Loucy (cell line): ENCODE data around the gene AIDA.
A peak's percentile ranks its signal among the peaks of the same experiment; 100 is the strongest.

ENCODE experiments used
- H2AFZ ChIP-seq: fragments of 200-600 bp; sonication (generic); 2 replicates; pipeline ENCODE4 v1.6.0; 2016; ENCODE audit warnings: antibody characterized with exemption, mild to moderate bottlenecking, low read length, moderate library complexity
- H3F3A ChIP-seq: fragments of 200-600 bp; 2 replicates; pipeline ENCODE4 v1.6.0; 2016; ENCODE audit warnings: antibody characterized with exemption, low read depth, mild to moderate bottlenecking
- H3K27me3 ChIP-seq: fragments of 200-600 bp; sonication (generic); 2 replicates; pipeline ENCODE4 v1.6.1; 2014; ENCODE audit warnings: low read length, mild to moderate bottlenecking; ENCODE audit not compliant: insufficient read depth, poor library complexity, severe bottlenecking
- H3K36me3 ChIP-seq: fragments of 200-600 bp; sonication (generic); 2 replicates; pipeline ENCODE4 v1.6.1; 2016; ENCODE audit warnings: low read length; ENCODE audit not compliant: insufficient read depth
- H3K4me1 ChIP-seq: fragments of 200-600 bp; sonication (generic); 2 replicates; pipeline ENCODE4 v1.5.1; 2014; ENCODE audit warnings: low read length, mild to moderate bottlenecking; ENCODE audit not compliant: insufficient read depth, poor library complexity, severe bottlenecking
- H3K4me2 ChIP-seq: fragments of 200-600 bp; sonication (generic); 2 replicates; pipeline ENCODE4 v1.6.0; 2014; ENCODE audit warnings: antibody characterized with exemption, low read length, low read depth, mild to moderate bottlenecking; ENCODE audit not compliant: poor library complexity, severe bottlenecking
- H3K4me3 ChIP-seq: fragments of 200-600 bp; sonication (generic); 2 replicates; pipeline ENCODE4 v1.5.1; 2014; ENCODE audit warnings: low read length, mild to moderate bottlenecking, mixed read lengths; ENCODE audit not compliant: poor library complexity, severe bottlenecking
- H3K79me2 ChIP-seq: fragments of 200-600 bp; sonication (generic); 2 replicates; pipeline ENCODE4 v1.6.1; 2014; ENCODE audit warnings: low read length; ENCODE audit not compliant: insufficient read depth
- H3K9ac ChIP-seq: fragments of 200-600 bp; sonication (generic); 2 replicates; pipeline ENCODE4 v1.6.0; 2014; ENCODE audit warnings: mild to moderate bottlenecking, low read depth, low read length, moderate library complexity; ENCODE audit not compliant: poor library complexity, severe bottlenecking
- H3K9me2 ChIP-seq: fragments of 200-600 bp; sonication (generic); replicated peaks from 2 replicates; pipeline ENCODE4 v1.6.1; 2016; ENCODE audit warnings: low read depth, low read length, mixed read lengths
- H3K9me3 ChIP-seq: fragments of 200-600 bp; sonication (generic); 2 replicates; pipeline ENCODE4 v1.6.1; 2014; ENCODE audit warnings: mild to moderate bottlenecking, antibody characterized with exemption, low read length, low read depth; ENCODE audit not compliant: insufficient read depth
- H4K20me1 ChIP-seq: fragments of 200-600 bp; sonication (generic); 2 replicates; pipeline ENCODE4 v1.6.0; 2014; ENCODE audit warnings: antibody characterized with exemption, low read length, mild to moderate bottlenecking; ENCODE audit not compliant: insufficient read depth, poor library complexity, severe bottlenecking
- EZH2phosphoT487 ChIP-seq: fragments of 200-600 bp; IDR thresholded peaks from 2 replicates; pipeline ENCODE4 v1.6.1; 2018; ENCODE audit warnings: antibody characterized with exemption, mild to moderate bottlenecking, moderate library complexity, borderline replicate concordance
- TF ChIP-seq, protein P1 (sequence below): fragments of 200-600 bp; sonication (generic); conservative IDR thresholded peaks from 2 replicates; pipeline ENCODE4 v1.5.1; 2014; ENCODE audit warnings: mild to moderate bottlenecking, antibody characterized with exemption, low read length

The AIDA gene, protein sequence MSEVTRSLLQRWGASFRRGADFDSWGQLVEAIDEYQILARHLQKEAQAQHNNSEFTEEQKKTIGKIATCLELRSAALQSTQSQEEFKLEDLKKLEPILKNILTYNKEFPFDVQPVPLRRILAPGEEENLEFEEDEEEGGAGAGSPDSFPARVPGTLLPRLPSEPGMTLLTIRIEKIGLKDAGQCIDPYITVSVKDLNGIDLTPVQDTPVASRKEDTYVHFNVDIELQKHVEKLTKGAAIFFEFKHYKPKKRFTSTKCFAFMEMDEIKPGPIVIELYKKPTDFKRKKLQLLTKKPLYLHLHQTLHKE

DNA sequence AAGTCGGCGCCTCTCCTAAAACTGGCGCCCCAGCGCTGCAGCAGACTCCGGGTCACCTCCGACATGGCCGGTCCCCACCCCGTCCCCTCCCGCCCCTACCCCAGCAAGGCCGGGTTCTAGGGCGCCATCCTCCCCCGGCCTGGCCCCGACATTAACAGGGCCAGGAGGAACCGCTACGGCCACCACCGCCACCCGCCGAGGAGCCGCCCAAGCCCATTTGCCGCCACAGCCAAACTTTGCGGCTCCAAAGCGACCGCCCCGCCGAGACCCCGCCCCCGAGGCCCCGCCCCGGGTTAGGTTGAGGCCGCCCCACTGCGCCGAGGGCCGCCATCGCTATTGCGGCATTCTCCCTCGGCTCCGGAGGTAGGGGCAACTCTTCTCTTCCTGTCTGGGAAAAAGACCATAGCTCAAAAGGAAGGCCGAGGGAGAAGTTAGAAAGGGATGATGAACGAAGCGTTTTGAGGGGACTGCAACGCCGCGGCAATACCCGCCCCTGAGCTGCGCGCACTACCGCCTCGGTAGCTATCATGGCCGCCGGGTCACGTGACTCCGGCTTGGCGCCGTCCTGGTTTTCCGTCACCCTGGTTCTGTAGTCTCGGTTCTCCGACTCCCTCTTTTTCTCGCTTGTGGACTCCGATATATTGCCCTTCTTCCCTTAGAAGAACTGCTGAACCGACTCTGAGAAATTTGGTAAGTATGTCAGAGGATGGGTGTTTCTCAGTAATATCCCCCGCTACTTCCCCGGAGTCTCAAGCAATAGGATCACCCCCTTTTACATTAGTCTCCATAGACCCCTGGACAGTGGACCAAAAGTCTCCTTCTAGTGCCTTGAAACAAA is at the start of gene AIDA, which contains the start of gene BROX:
Gene AIDA (minus strand): TSS at position 239 of the 838 bp plus-strand sequence. CDS start 174 bp downstream, at position 65.
Gene BROX (plus strand): TSS at position 312 of the 838 bp plus-strand sequence. CDS start 3,136 bp downstream, outside the sequence.
- TF ChIP-seq, protein P1, sequence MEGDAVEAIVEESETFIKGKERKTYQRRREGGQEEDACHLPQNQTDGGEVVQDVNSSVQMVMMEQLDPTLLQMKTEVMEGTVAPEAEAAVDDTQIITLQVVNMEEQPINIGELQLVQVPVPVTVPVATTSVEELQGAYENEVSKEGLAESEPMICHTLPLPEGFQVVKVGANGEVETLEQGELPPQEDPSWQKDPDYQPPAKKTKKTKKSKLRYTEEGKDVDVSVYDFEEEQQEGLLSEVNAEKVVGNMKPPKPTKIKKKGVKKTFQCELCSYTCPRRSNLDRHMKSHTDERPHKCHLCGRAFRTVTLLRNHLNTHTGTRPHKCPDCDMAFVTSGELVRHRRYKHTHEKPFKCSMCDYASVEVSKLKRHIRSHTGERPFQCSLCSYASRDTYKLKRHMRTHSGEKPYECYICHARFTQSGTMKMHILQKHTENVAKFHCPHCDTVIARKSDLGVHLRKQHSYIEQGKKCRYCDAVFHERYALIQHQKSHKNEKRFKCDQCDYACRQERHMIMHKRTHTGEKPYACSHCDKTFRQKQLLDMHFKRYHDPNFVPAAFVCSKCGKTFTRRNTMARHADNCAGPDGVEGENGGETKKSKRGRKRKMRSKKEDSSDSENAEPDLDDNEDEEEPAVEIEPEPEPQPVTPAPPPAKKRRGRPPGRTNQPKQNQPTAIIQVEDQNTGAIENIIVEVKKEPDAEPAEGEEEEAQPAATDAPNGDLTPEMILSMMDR, result no peak
- TF ChIP-seq EZH2phosphoT487, result no peak
- H3K9me2 ChIP-seq, result no peaks in the 10 kb centered on the region
- peaks cover 59% of the 10 kb centered on the region for H3K79me2 ChIP-seq
- H3K9ac ChIP-seq, result peak within 1 kb of the TSS; percentile 87
- H4K20me1 ChIP-seq, result peaks cover 13% of the 10 kb centered on the region
- peak within 1 kb of the TSS; percentile 81 for H3K4me3 ChIP-seq
- H3F3A ChIP-seq, result no peaks in the 10 kb centered on the region; the same call in 1 of the 2 replicates
- no peaks in the 10 kb centered on the region for H3K9me3 ChIP-seq
- peaks cover 6% of the 10 kb centered on the region; the same call in 1 of the 2 replicates for H3K36me3 ChIP-seq
- no peaks in the 10 kb centered on the region for H3K27me3 ChIP-seq
- peak within 1 kb of the TSS; percentile 95 for H2AFZ ChIP-seq
- H3K4me1 ChIP-seq, result peaks cover 20% of the 10 kb centered on the region
- peak within 1 kb of the TSS; percentile 86 for H3K4me2 ChIP-seq

DNA sequence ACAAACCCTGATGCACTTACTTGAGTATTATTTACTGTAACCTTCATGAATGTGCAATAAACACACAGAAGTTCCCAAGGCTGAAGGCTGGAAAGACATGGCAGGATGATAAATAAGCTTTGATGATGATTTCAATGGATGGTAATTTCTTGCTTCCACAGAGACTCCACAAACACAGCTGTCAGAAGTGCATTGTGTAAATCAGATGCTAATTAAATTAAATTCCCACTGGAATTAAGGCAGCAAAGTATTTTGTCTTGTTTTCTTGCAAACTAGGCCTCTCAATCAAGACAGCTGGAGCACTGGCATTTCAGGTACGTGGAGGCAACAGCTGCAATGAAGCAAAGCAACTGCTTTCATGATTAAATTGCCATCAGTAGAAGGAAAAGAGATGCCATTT is 48.8 kb upstream of the AIDA start:
- no peak overlapping the region for H2AFZ ChIP-seq
- H3K27me3 ChIP-seq, result no peaks in the 10 kb centered on the region
- no peaks in the 10 kb centered on the region for H3K4me1 ChIP-seq
- TF ChIP-seq, protein P1, result no peak
- no peak for TF ChIP-seq EZH2phosphoT487
- H3K9me3 ChIP-seq, result no peaks in the 10 kb centered on the region
- no peak overlapping the region for H3K4me3 ChIP-seq
- no peaks in the 10 kb centered on the region for H3K36me3 ChIP-seq
- no peaks in the 10 kb centered on the region for H3F3A ChIP-seq
- H3K4me2 ChIP-seq, result no peak overlapping the region
- H3K9ac ChIP-seq, result no peak overlapping the region
- H4K20me1 ChIP-seq, result no peaks in the 10 kb centered on the region
- H3K9me2 ChIP-seq, result no peaks in the 10 kb centered on the region
- H3K79me2 ChIP-seq, result no peaks in the 10 kb centered on the region

DNA sequence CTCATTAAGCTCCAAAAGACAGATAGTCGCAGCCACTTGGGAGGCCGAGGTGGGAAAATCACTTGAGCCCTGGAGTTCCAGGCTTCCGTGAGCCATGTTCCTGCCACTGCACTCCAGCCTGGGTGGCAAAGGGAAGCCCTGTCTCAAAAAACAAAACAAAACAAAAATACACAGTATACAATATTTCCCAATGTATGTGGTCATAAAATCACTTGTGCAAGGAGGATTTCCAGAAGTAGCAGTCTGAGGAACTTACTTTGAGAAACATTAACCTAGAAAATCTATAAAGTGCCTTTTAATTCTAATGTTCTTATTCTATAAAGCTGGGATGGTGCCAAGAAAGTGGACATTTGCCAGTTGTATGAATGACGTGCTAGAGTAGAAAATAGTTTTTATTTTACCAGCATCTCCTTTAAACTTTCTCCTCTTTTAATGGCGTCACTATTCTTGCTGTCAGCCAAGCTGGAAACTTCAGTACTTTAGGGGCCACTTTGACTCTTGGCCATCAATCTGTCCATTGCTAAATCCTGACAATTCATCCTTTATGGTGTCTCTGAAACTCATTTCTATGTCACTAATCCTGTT is 47.3 kb upstream of the AIDA start:
- Histone ChIP-seq H4K20me1 (no peaks in the 10 kb centered on the region), H3K4me1 (no peaks in the 10 kb centered on the region), H3K36me3 (no peaks in the 10 kb centered on the region), H3K9ac (no peak overlapping the region), H3K4me3 (no peak overlapping the region), H2AFZ (no peak overlapping the region), H3K27me3 (no peaks in the 10 kb centered on the region), H3F3A (no peaks in the 10 kb centered on the region), H3K9me3 (no peaks in the 10 kb centered on the region), H3K4me2 (no peak overlapping the region), H3K79me2 (no peaks in the 10 kb centered on the region), H3K9me2 (no peaks in the 10 kb centered on the region)
- TF ChIP-seq, protein P1, result no peak
- TF ChIP-seq EZH2phosphoT487, result no peak
